ENCODE data around the gene MYO1F. TPM values are rescaled to one million over a fixed set of nuclear protein-coding genes. Genes with fewer than 3 reads are reported as not detected.
A peak's percentile ranks its signal among the peaks of the same experiment; 100 is the strongest.

MYO1F gene
- polyA plus RNA-seq, 3 donors = 121 to 707 (median 197) TPM

DNA sequence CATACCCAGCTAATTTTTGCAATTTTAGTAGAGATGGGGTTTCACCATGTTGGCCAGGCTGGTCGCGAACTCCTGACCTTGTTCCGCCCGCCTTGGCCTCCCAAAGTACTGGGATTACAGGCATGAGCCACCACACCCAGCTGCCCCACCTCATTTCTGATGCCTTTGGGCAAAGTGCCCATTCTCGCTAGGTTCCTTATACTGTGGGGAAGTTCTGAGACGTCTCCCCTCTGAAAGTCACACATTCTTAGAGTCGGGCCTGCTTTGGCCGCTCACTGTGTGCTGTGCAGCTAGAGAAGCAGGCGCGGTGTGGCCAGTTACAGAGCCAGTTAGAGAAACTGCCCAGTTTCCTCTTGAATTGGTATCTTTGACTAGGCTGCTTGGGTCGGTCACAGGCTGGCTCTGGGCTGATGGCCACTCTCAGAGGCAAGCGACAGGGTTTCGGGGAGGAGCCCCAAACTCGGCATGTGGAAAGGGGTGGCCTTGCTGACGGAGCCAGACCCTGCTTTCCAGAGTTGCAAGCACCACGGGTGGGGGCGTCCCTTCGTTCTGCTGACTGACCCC is 92.8 kb downstream of the MYO1F start:
- H3K4me1 ChIP-seq (ENCODE audit: control insufficient read depth in 1 of 2, insufficient read depth in 2 of 2, low read length in 2 of 2) = peaks cover 58 to 59% of the 10 kb centered on the region in 2 donors
- H3K4me2 ChIP-seq (replicated peaks; ENCODE audit: extremely low read depth, low read length, poor library complexity, severe bottlenecking) = peak overlapping the region; percentile 29
- peak overlapping the region; percentile 83 to 92 for H3K27ac ChIP-seq (ENCODE audit: low read depth in 1 of 2, low read length in 2 of 2)
- TF ChIP-seq CTCF (IDR thresholded peaks at IDR 0.05) = no peak
- H3K79me2 ChIP-seq (ENCODE audit: insufficient read depth, low read length) = peaks cover 66% of the 10 kb centered on the region
- Mint-ChIP-seq H3K27me3 (ENCODE audit: low read depth in 3 of 3) (peaks cover 0 to 4% (median 2%) of the 10 kb centered on the region in 3 donors), H3K36me3 (peaks cover 72 to 89% of the 10 kb centered on the region in 2 donors), H3K4me1 (peaks cover 64% of the 10 kb centered on the region), H3K27ac (peak overlapping the region; percentile 87 to 95 (median 93)), H3K4me3 (no peak overlapping the region), H3K9me3 (peaks cover 0 to 8% (median 7%) of the 10 kb centered on the region in 7 donors)
- peaks cover 66% of the 10 kb centered on the region for H4K20me1 ChIP-seq (ENCODE audit: insufficient read depth, low read length)
- peaks cover 55 to 72% of the 10 kb centered on the region in 2 donors for H3K36me3 ChIP-seq (replicated peaks in 1 of 2; ENCODE audit: control insufficient read depth in 1 of 2, insufficient read depth in 2 of 2, low read length in 2 of 2)
- H3K27me3 ChIP-seq (ENCODE audit: control insufficient read depth in 2 of 2, insufficient read depth in 2 of 2, low read length in 2 of 2) = no peaks in the 10 kb centered on the region
- peak overlapping the region in 1 of 3 experiments; percentile 35 for H3K4me3 ChIP-seq (replicated peaks in 1 of 3; ENCODE audit: low read depth in 2 of 3, low read length in 3 of 3)
- H3K9ac ChIP-seq (ENCODE audit: insufficient read depth, low read length, poor library complexity, severe bottlenecking) = peak overlapping the region; percentile 45
- DNase-seq = peak; percentile 90 to 94 (median 91)
- H3K9me3 ChIP-seq (replicated peaks in 1 of 2; ENCODE audit: control insufficient read depth in 1 of 2, insufficient read depth in 1 of 2, low read length in 2 of 2) = peaks cover 0 to 6% of the 10 kb centered on the region in 2 donors
- intact Hi-C loops (cut with micrococcal nuclease) = no loop called here
- no peak overlapping the region for H2AFZ ChIP-seq (ENCODE audit: insufficient read depth, low read depth, low read length, poor library complexity, severe bottlenecking)
- 44% methylated on average over 15 of the region's 18 CpGs for WGBS (ENCODE audit: insufficient coverage)

DNA sequence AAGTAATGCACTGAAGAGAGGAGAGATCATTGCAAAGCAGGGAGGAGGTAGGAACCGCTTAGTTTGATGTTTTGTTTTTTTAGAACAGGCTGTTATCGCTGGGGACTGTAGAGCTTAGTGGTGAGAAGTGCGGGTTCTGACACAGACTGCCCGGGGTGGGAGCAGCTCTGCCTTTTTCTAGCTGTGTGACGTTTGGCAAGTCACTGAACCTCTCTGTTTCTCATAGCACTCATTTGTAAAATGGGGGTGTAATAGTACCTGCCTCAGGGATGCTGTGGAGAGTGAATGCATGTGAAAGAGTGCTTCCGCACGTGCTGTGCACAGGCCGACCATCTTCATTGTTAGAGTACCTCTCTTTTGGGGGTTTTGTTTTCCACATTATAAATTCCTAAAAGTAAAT is 94.1 kb downstream of the MYO1F start:
- H3K36me3 Mint-ChIP-seq = peaks cover 73 to 89% of the 10 kb centered on the region in 2 donors
- H3K27me3 Mint-ChIP-seq (ENCODE audit: low read depth in 3 of 3) = peaks cover 0 to 4% (median 2%) of the 10 kb centered on the region in 3 donors
- TF ChIP-seq CTCF (IDR thresholded peaks at IDR 0.05) = no peak
- intact Hi-C loops (cut with micrococcal nuclease) = no loop called here
- peaks cover 46% of the 10 kb centered on the region in 2 donors for H3K4me1 ChIP-seq (ENCODE audit: control insufficient read depth in 1 of 2, insufficient read depth in 2 of 2, low read length in 2 of 2)
- H3K9ac ChIP-seq (ENCODE audit: insufficient read depth, low read length, poor library complexity, severe bottlenecking) = no peak overlapping the region
- H3K27ac Mint-ChIP-seq = peak overlapping the region in 6 of 7 donors; percentile 38 to 94 (median 76)
- peaks cover 59 to 74% of the 10 kb centered on the region in 2 donors for H3K36me3 ChIP-seq (replicated peaks in 1 of 2; ENCODE audit: control insufficient read depth in 1 of 2, insufficient read depth in 2 of 2, low read length in 2 of 2)
- peaks cover 71% of the 10 kb centered on the region for H4K20me1 ChIP-seq (ENCODE audit: insufficient read depth, low read length)
- no peak overlapping the region for H3K4me3 Mint-ChIP-seq
- H3K4me2 ChIP-seq (replicated peaks; ENCODE audit: extremely low read depth, low read length, poor library complexity, severe bottlenecking) = no peak overlapping the region
- DNase-seq = no peak
- 90% methylated on average over 2 of the region's 8 CpGs for WGBS (ENCODE audit: insufficient coverage)
- H3K79me2 ChIP-seq (ENCODE audit: insufficient read depth, low read length) = peaks cover 78% of the 10 kb centered on the region
- peak overlapping the region in 1 of 2 donors; percentile 92 for H3K27ac ChIP-seq (ENCODE audit: low read depth in 1 of 2, low read length in 2 of 2)
- H3K4me1 Mint-ChIP-seq = peaks cover 52% of the 10 kb centered on the region
- no peak overlapping the region for H2AFZ ChIP-seq (ENCODE audit: insufficient read depth, low read depth, low read length, poor library complexity, severe bottlenecking)
- no peaks in the 10 kb centered on the region for H3K27me3 ChIP-seq (ENCODE audit: control insufficient read depth in 2 of 2, insufficient read depth in 2 of 2, low read length in 2 of 2)
- no peak overlapping the region for H3K4me3 ChIP-seq (replicated peaks in 1 of 3; ENCODE audit: low read depth in 2 of 3, low read length in 3 of 3)
- H3K9me3 Mint-ChIP-seq = peaks cover 0 to 8% (median 5%) of the 10 kb centered on the region in 7 donors
- peaks cover 0 to 6% of the 10 kb centered on the region in 2 donors for H3K9me3 ChIP-seq (replicated peaks in 1 of 2; ENCODE audit: control insufficient read depth in 1 of 2, insufficient read depth in 1 of 2, low read length in 2 of 2)

Measured in CD14-positive monocyte (primary cell).